GM21576 (cell line): ENCODE measurements around the gene ELN.
"Not testable (repeated sequence)": the region's sequence is repeated elsewhere in the genome, so short reads cannot be mapped to it uniquely, and the experiment has no call there.

ENCODE experiments used
- ATAC-seq: cut with Tn5 transposase; IDR thresholded peaks from one replicate; pipeline ENCODE4 v1.9.1; 2021; ENCODE audit warnings: mild to moderate bottlenecking, moderate library complexity; ENCODE audit not compliant: unreplicated experiment

Gene ELN

DNA sequence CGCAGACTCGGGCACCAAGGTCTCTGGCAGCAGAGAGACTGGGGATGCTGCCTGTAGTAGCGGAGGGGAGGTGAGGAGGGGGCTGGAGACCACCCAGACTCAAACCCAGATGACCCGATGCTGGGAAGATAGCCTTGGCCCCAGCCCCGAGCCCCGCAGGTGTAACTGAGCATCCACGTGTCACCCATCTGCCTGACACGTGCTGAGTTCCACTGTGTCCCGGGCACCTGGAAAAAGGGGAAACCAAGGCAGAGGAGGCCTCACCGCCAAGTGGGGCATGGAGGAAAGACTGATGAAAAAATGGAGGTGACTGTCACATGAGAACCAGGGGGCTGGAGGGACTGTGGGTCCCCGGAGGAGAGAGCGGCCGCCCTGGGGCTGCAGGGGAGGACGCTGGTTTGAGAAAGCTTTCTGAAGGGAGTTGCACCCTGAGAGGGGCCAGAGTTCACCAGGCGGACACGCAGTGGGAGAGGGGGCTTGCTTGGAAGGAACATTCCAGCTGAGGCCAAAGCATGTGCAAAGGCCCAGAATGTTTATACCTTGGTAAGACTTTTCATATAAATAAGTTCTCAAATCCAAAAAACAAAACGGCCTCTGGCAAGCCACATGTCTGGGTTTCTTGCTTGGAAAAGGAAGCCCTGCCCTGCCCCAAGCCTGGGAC is 27.4 kb upstream of the ELN start:
- no peak for ATAC-seq

- ATAC-seq = no peak
These were observed 26.9 kb upstream of the ELN start for GRCh38 chr7:74001150-74001494.

GRCh38 chr7:74002474-74003017 is 25.4 kb upstream of the ELN start:
- no peak for ATAC-seq

- no peak for ATAC-seq
These were observed 24.4 kb upstream of the ELN start for GRCh38 chr7:74003621-74004020.

- ATAC-seq = no peak
These were observed 21.9 kb upstream of the ELN start for GRCh38 chr7:74006032-74006431.

DNA sequence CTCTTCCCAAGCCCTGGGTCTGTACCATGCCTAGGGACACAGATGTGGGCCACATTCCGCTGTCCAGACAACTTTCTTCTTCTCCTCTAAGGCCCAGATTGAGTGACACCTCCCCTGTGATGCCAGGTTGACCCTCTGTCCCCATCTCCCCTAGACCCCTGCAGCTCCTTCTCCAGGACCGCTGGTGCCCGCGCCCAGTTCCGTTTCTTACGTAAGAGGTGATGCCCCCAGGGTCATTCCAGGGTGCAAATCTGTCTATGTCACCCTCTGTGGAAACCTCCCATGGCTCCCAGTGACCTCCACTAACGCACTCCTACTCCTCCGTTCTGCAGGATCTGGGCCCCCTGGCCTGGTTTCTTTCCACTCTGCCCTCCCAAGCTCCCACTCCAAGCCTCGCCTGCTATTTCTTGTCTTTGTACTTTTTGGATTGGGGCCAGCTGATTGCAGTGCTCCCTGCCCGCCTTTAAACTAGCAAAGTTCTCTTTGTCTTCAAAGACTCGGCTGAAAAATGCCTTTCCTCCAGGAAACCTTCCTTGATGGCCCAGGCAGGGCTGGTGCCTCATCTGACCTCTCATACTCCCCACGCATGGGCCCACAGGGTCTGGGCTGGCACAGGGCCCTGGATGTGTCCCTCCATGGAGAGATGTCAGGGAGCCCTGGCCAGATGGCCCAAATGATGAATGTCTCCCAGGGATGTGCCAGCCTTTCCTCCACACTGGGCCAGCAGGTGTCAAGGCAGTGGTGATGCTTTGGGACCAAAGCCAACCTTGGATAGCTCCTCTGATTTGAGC is 21.3 kb upstream of the ELN start:
- ATAC-seq = no peak

GRCh38 chr7:74007242-74007567 is 20.8 kb upstream of the ELN start:
- ATAC-seq = no peak

- ATAC-seq = no peak
These were observed 19.3 kb upstream of the ELN start for GRCh38 chr7:74008687-74009086.

GRCh38 chr7:74009719-74010118 is 18.3 kb upstream of the ELN start:
- ATAC-seq = no peak

DNA sequence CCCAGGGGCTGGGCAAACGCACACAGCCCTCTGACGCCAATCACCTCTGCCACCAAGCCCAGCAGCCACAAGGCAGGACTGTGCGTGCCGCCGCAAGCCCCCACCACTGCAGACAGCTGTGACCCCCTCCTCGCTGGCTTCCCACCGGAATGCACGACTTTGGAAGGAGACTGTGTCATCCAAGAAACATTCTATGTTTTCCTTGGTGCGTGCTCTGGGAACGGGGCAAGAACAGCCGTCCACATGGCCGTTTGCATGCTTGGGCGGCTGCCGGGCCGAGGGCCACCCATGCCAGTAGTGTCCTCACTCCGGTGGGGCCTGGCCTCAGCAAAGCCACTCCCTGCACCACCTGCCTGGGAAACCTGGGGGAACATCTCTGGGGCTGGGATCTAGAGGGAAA is 17.6 kb upstream of the ELN start:
- no peak for ATAC-seq

- not testable (repeated sequence) for ATAC-seq
These were observed 16.6 kb upstream of the ELN start for GRCh38 chr7:74011421-74011820.

GRCh38 chr7:74012842-74013249 is 15.1 kb upstream of the ELN start:
- ATAC-seq = peak; percentile 96

DNA sequence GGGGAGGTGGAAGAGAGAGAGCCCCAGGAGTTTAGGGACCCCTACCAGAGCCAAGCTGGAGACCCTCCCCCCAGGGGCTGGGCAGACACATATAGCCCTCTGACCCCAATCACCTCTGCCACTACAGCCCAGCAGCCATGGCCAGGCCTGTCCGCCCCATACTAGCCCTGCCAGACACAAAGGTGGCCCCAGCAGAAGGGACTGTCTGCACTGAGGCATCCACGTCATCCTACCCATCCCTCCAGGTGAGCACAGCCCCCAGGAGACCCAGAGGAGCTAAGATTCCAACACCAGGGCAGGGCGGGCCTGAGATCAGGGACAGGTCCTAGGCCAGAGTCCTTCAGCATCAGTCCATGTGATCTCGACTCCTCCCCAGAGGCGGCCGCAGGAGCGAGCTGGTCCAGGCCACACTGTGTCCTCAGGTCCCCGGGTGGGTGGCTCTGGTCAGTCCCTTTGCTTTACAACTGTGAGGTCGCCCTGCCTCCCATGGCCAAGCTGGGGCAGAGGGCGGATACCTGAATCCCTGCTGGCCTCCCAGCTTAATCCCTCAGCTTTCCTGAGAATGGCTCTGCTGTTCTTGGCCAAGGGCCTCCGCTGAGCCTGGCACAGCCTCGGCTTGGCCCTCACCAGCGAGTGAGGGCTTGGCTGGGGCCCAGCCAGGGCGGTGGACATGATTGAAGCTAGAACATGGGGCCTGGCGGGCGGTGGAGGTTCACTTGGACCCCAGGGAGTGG is 14.3 kb upstream of the ELN start:
- no peak for ATAC-seq

DNA sequence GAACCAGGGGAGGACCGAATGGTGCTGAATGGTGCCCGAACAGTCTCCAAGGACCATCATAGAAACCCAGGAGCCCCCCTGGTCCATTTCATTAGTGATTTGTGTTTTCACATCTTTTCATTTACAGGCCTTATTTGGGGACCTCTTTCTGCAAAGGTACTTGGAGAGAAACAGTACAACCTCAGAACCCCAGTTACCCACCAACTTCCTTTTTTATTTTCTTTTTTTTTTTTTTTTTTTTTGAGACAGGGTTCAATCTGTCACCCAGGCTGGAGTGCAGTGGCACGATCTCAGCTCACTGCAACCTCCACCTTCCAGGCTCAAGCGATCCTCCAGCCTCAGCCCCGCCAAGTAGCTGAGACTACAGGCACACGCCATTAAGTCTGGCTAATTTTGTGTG is 13.0 kb upstream of the ELN start:
- ATAC-seq = no peak

DNA sequence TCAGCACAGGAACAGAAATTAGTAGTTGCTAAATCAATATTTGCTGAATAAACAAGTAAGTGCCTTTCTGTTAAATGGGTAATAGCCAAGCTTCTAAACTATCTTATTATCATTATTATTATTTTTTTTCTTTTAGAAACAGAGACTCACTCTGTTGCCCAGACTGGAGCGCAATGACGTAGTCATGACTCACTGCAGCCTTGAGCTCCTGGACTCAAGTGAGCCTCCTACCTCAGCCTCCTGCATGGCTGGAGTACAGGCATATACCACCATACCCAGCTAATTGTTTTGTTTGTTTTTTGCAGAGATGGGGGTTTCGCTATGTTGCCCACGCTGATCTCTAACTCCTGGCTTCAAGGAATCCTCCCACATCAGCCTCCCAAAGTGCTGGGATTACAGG is 12.3 kb upstream of the ELN start:
- no peak for ATAC-seq

- ATAC-seq = no peak
These were observed 10.8 kb upstream of the ELN start for GRCh38 chr7:74017125-74017524.

- ATAC-seq = no peak
These were observed 9.6 kb upstream of the ELN start for GRCh38 chr7:74018246-74018895.

DNA sequence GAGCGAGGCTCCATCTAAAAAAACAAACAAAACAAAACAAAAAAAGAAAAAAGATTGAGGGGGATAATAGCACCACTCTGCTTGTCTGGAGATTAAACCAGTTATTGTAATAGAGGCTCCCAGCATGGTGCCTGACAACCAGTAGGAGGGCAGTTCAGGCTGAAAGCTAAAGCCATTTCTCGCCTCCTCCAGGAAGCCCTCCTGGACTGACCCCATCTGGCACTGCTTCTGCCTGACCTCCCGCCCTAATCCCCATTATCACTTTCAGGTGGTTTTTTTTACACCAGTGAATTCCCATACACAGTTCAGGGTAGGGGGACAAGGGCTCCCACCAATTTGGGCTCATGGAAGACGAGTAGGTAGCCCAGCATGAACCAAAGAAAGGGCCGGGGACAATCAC is 8.8 kb upstream of the ELN start:
- no peak for ATAC-seq

- no peak for ATAC-seq
These were observed 7.6 kb upstream of the ELN start for GRCh38 chr7:74020390-74020789.

DNA sequence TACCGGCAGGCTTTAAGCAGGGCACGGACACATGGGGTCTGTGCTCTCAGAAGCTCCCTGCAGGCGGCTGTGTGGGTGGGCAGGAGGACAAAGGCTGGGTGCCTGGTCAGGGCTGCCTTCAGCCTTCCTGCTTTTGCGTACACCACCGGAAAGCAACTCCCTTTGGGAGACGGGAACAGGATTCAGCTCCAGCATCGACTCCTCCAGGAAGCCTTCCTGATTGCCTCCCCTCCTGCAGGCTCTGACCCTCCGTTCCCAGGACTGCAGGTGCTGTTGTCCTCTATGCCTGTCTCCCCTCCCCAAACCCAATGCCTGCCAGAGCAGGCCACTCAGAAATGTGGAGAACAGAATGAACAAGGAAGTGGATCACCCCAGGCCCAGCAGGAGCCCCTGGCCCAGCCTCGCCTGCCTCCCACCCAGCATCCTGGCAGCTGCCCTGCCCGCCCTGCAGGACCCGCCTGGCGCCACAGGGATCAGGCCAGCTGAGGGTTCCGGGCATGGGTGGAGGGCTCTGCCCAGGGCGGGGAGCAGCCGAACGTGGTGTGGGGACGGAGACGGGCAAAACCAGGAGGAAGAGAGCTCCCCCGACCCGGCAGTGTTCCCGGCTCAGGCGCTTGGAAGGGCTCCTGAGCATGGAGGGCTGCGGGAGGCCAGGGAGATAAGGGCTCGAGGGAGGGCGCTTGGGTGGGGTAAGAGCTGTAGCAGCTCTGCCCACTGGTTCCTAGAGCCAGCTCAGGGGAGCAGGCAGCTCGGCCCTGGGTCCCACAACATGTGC is 6.2 kb upstream of the ELN start:
- no peak for ATAC-seq

DNA sequence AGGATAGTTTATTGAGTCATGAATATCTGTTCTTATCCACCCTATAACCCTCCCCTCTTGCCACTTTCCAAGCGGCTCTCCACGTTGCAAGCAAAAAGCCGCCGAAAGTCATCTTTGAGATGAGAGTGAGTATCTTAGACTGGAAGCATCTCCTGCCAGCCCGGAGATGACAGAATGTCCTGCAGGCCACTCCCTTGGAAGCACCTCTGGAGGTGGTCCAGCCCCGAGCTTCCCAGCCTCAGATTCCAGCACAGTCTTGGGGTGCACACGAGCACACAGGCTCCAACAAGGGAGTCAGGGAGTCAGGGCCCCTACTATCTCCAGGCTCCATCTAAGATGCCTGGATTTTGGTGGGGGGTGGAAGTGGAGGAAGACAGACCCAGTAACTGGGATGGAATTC is 5.5 kb upstream of the ELN start:
- ATAC-seq = no peak
